Measurements from ENCODE around the gene OR11G2. TPM values are rescaled to one million over a fixed set of nuclear protein-coding genes. Genes with fewer than 3 reads are reported as not detected.

OR11G2 gene
- total and polyA plus RNA-seq, 2 of the 8 experiments (the other 6 are each of a cell fraction or from before 2014, with no cell fraction given), result not detected

- TF ChIP-seq CHD7 (IDR thresholded peaks at IDR 0.05; ENCODE audit: insufficient replicate concordance, low read length) (no peak), POU5F1 (IDR thresholded peaks at IDR 0.05; ENCODE audit: low read depth, low read length) (no peak), KDM5A (IDR thresholded peaks at IDR 0.05; ENCODE audit: low read length) (no peak), TCF12 (IDR thresholded peaks at IDR 0.05; ENCODE audit: low read depth, low read length) (no peak), GABPA (IDR thresholded peaks at IDR 0.05; ENCODE audit: borderline replicate concordance, insufficient read depth, low read length) (no peak), E2F6 (IDR thresholded peaks at IDR 0.05) (no peak), SIRT6 (IDR thresholded peaks at IDR 0.05; ENCODE audit: low read length) (no peak), SIN3A (conservative IDR thresholded peaks at IDR 0.05 in 1 of 2, IDR thresholded peaks at IDR 0.05 in 1 of 2; ENCODE audit: low read depth in 1 of 2, low read length in 2 of 2) (no peak)
Observed at GRCh38 chr14:20164462-20164861, 26.2 kb upstream of the OR11G2 start (continued).
